IMR-90 (cell line): ENCODE results near the gene ZNF765. TPM values are rescaled to one million over a fixed set of nuclear protein-coding genes. Genes with fewer than 3 reads are reported as not detected.

Experiments
- ATAC-seq: fragments of 200-7000 bp; cut with Tn5 transposase; 2 replicates; pipeline ENCODE4 v1.9.1; 2020; ENCODE audit warnings: low read depth, mild to moderate bottlenecking, moderate library complexity
- BruUV-seq: library from RNA; stranded (reverse); fragments of 400-500 nt; replicated peaks from 2 replicates; lab custom pipeline; 2021; lab: Mats Ljungman, UMichigan
- CTCF ChIA-PET: fragments of 300-600 bp; formaldehyde crosslinking; extraction: SDS; loops from one replicate; lab custom pipeline; 2021; ENCODE audit warnings: antibody characterized with exemption; lab: Yijun Ruan, JAX
- POLR2A ChIA-PET: fragments of 300-600 bp; sonication (Branson Sonifier 250); formaldehyde crosslinking; loops from one replicate; lab custom pipeline; 2022; ENCODE audit warnings: antibody characterized with exemption; ENCODE audit not compliant: unreplicated experiment; lab: Charles Lee
- DNase-seq: peaks from one replicate; pipeline ENCODE4 v3.0.0; 2013
- H2AFZ ChIP-seq: replicated peaks from 2 replicates; pipeline ENCODE3; 2013; ENCODE audit warnings: low read length, mild to moderate bottlenecking; ENCODE audit not compliant: poor library complexity
- H2AK5ac ChIP-seq: 2 replicates; pipeline ENCODE4 v1.6.1; 2013; ENCODE audit warnings: low read depth, low read length, inconsistent platforms
- H2AK9ac ChIP-seq: replicated peaks from 2 replicates; pipeline ENCODE3; 2013; ENCODE audit warnings: mild to moderate bottlenecking, low read depth, low read length, moderate library complexity; ENCODE audit not compliant: poor library complexity
- H2BK120ac ChIP-seq: 2 replicates; pipeline ENCODE4 v1.6.1; 2013; ENCODE audit warnings: low read depth, low read length, inconsistent platforms
- H2BK15ac ChIP-seq: 3 replicates; pipeline ENCODE4 v1.6.1; 2013; ENCODE audit warnings: low read depth, low read length, inconsistent platforms
- H2BK20ac ChIP-seq: 2 replicates; pipeline ENCODE4 v1.6.1; 2013; ENCODE audit warnings: low read depth, mild to moderate bottlenecking, inconsistent platforms, low read length, moderate library complexity
- H2BK5ac ChIP-seq: 2 replicates; pipeline ENCODE4 v1.6.1; 2013; ENCODE audit warnings: mild to moderate bottlenecking, low read depth, low read length, inconsistent platforms; ENCODE audit not compliant: poor library complexity, severe bottlenecking
- H3K14ac ChIP-seq: replicated peaks from 2 replicates; pipeline ENCODE4 v1.6.1; 2013; ENCODE audit warnings: low read depth, low read length, inconsistent platforms
- H3K18ac ChIP-seq: 2 replicates; pipeline ENCODE4 v1.6.1; 2013; ENCODE audit warnings: low read depth, low read length, control low read depth
- H3K23ac ChIP-seq: 2 replicates; pipeline ENCODE4 v1.6.1; 2013; ENCODE audit warnings: low read depth, low read length, inconsistent platforms
- H3K27ac ChIP-seq: 2 replicates; pipeline ENCODE4 v1.5.1; 2013; ENCODE audit warnings: mild to moderate bottlenecking, control low read depth, low read length; ENCODE audit not compliant: insufficient read depth
- H3K27me3 ChIP-seq: 2 replicates; pipeline ENCODE4 v1.6.1; 2013; ENCODE audit warnings: low read length; ENCODE audit not compliant: control insufficient read depth, insufficient read depth
- H3K36me3 ChIP-seq: 2 replicates; pipeline ENCODE4 v1.6.1; 2013; ENCODE audit warnings: low read length, mixed read lengths; ENCODE audit not compliant: control insufficient read depth, insufficient read depth
- H3K4ac ChIP-seq: 2 replicates; pipeline ENCODE4 v1.6.1; 2013; ENCODE audit warnings: low read depth, low read length, inconsistent platforms
- H3K4me1 ChIP-seq: 2 replicates; pipeline ENCODE4 v1.6.1; 2013; ENCODE audit warnings: low read length, mixed read lengths; ENCODE audit not compliant: control insufficient read depth, insufficient read depth
- H3K4me2 ChIP-seq: 2 replicates; pipeline ENCODE4 v1.6.1; 2013; ENCODE audit warnings: low read depth, mild to moderate bottlenecking, control low read depth, low read length, moderate library complexity
- H3K4me3 ChIP-seq: 2 replicates; pipeline ENCODE4 v1.5.1; 2013; ENCODE audit warnings: low read depth, mild to moderate bottlenecking, control low read depth, low read length, moderate library complexity; ENCODE audit not compliant: insufficient read depth
- H3K56ac ChIP-seq: 2 replicates; pipeline ENCODE4 v1.6.1; 2013; ENCODE audit warnings: low read length, inconsistent platforms; ENCODE audit not compliant: insufficient read depth; ENCODE audit errors: extremely low read depth
- H3K79me1 ChIP-seq, 2 experiments: 2 replicates each; pipeline ENCODE4 v1.6.1; 2013; ENCODE audit warnings: low read length in 2 of 2, inconsistent platforms in 1 of 2, low read depth in 1 of 2
- H3K9ac ChIP-seq: 2 replicates; pipeline ENCODE4 v1.6.1; 2013; ENCODE audit warnings: low read depth, low read length, control low read depth
- H3K9me1 ChIP-seq: 2 replicates; pipeline ENCODE4 v1.6.1; 2013; ENCODE audit warnings: low read length, inconsistent platforms; ENCODE audit not compliant: insufficient read depth
- H3K9me3 ChIP-seq: 2 replicates; pipeline ENCODE4 v1.6.1; 2013; ENCODE audit warnings: low read length; ENCODE audit not compliant: control insufficient read depth, insufficient read depth
- H4K20me1 ChIP-seq: 2 replicates; pipeline ENCODE4 v1.6.1; 2013; ENCODE audit warnings: low read length, inconsistent platforms; ENCODE audit not compliant: insufficient read depth
- H4K5ac ChIP-seq: 2 replicates; pipeline ENCODE4 v1.6.1; 2013; ENCODE audit warnings: mild to moderate bottlenecking, low read depth, low read length, control low read depth
- H4K8ac ChIP-seq, 2 experiments: 2 replicates each; pipeline ENCODE4 v1.6.1; 2013; ENCODE audit warnings: low read depth in 2 of 2, low read length in 2 of 2, control low read depth in 1 of 2, inconsistent platforms in 1 of 2
- H4K91ac ChIP-seq: 2 replicates; pipeline ENCODE4 v1.6.1; 2013; ENCODE audit warnings: low read depth, low read length, inconsistent platforms; ENCODE audit not compliant: insufficient read depth
- CEBPB ChIP-seq: IDR thresholded peaks from 2 replicates; pipeline ENCODE4 v1.6.1; 2012; ENCODE audit warnings: low read depth, low read length, improper control_type of control experiment
- CHD1 ChIP-seq: IDR thresholded peaks from 2 replicates; pipeline ENCODE4 v1.6.1; 2012; ENCODE audit warnings: low read depth, low read length, improper control_type of control experiment
- MAFK ChIP-seq: IDR thresholded peaks from 2 replicates; pipeline ENCODE4 v1.6.1; 2012; ENCODE audit warnings: low read depth, low read length, improper control_type of control experiment
- MAZ ChIP-seq: IDR thresholded peaks from 2 replicates; pipeline ENCODE4 v1.6.1; 2012; ENCODE audit warnings: low read depth, mild to moderate bottlenecking, low read length, improper control_type of control experiment, moderate library complexity, borderline replicate concordance
- MXI1 ChIP-seq: IDR thresholded peaks from 2 replicates; pipeline ENCODE4 v1.6.1; 2012; ENCODE audit warnings: low read depth, mild to moderate bottlenecking, low read length, moderate library complexity, borderline replicate concordance
- RAD21 ChIP-seq: IDR thresholded peaks from 2 replicates; pipeline ENCODE4 v1.6.1; 2012; ENCODE audit warnings: low read length, improper control_type of control experiment
- WGBS, 2 experiments: methylation state at CpG; one replicate each; pipeline versions ENCODE4 v1.1.5 to v1.1.7; 2013; ENCODE audit warnings: missing lambda C conversion rate in 2 of 2; ENCODE audit not compliant: insufficient read length in 1 of 2; ENCODE audit errors: extremely low coverage in 2 of 2; 5-methylcytosine and 5-hydroxymethylcytosine counted together
- dilution Hi-C: fragments of 300-500 bp; cut with HindIII; formaldehyde crosslinking; loops from one replicate; pipeline ENCODE4 v1.14.3; 2018; ENCODE audit warnings: low sequenced_read_pairs; ENCODE audit not compliant: unreplicated experiment
- in situ Hi-C: fragments of 300-500 bp; cut with MboI; formaldehyde crosslinking; loops from 3 replicates; pipeline ENCODE4 v1.14.3; 2019; ENCODE audit warnings: low sequenced_read_pairs, inconsistent platforms, mixed read lengths
- intact Hi-C: fragments of 100-400 bp; cut with micrococcal nuclease; formaldehyde crosslinking; loops from 2 replicates; pipeline ENCODE4 v1.10.0; 2022
- polyA plus RNA-seq, 3 experiments: library from polyadenylated mRNA; depleted of rRNA; stranded (reverse); fragments of >200 nt; gene quantifications; 2 replicates each; pipeline ENCODE4 v1.2.3, GENCODE V29; 2012; ENCODE audit warnings: low replicate concordance in 1 of 3
- total RNA-seq: library from RNA; depleted of rRNA; stranded (reverse); fragments of >200 nt; gene quantifications from 2 replicates; pipeline ENCODE4 v1.2.3, GENCODE V29; 2012
- TF ChIP-seq, protein P1 (sequence below): fragments of 150-350 bp; IDR thresholded peaks from 2 replicates; pipeline ENCODE4 v1.6.1; 2016; ENCODE audit warnings: low read depth, mild to moderate bottlenecking, low read length, moderate library complexity, borderline replicate concordance

Gene ZNF765
- total and polyA plus RNA-seq, 2 of the 4 experiments (the other 2 are of a cell fraction): 2.3 to 18.1 TPM

DNA sequence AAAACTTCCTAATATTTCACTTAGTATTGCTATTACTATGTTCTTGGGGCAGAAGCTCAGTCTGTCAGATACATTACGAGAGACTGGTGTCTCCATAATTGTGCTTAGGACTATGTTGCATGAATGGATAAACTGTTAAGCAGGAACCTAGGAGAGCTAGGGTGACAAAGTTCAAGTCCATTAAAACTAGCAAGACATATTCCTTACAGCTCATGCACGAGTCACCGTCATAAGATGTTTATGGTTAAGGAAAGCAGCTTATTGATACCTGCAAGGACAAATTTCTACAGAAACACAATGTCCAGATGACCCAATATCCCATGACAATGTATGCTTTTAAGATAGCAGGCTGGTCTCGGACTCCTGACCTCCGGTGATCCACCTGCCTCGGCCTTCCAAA is 66.9 kb downstream of the ZNF765 start:
- POLR2A ChIA-PET: no interaction called here
- in situ Hi-C loops: no loop called here
- H3K9ac ChIP-seq: no peak overlapping the region
- no peak overlapping the region for H4K8ac ChIP-seq
- 0 out of 2 replicates have a peak, but pooled peaks cover 2% of the 10 kb centered on the region for H3K36me3 ChIP-seq
- no peaks in the 10 kb centered on the region for H3K27me3 ChIP-seq
- H4K20me1 ChIP-seq: no peaks in the 10 kb centered on the region
- no peak overlapping the region for H3K56ac ChIP-seq
- no peaks in the 10 kb centered on the region for H3K79me1 ChIP-seq
- intact Hi-C loops: no loop called here
- BruUV-seq: no TSS peak
- ATAC-seq (no peak), DNase-seq (peak; percentile 3)
- no peak overlapping the region for H2AK9ac ChIP-seq
- H2BK5ac ChIP-seq: no peak overlapping the region
- H2AK5ac ChIP-seq: no peak overlapping the region
- no peaks in the 10 kb centered on the region for H3K4me1 ChIP-seq
- H3K27ac ChIP-seq: no peak overlapping the region
- no CpG with 5 or more reads among the region's 6 CpGs for WGBS, 2 experiments
- H4K5ac ChIP-seq: no peak overlapping the region
- dilution Hi-C loops: no loop called here
- TF ChIP-seq CHD1: no peak
- TF ChIP-seq, protein P1, sequence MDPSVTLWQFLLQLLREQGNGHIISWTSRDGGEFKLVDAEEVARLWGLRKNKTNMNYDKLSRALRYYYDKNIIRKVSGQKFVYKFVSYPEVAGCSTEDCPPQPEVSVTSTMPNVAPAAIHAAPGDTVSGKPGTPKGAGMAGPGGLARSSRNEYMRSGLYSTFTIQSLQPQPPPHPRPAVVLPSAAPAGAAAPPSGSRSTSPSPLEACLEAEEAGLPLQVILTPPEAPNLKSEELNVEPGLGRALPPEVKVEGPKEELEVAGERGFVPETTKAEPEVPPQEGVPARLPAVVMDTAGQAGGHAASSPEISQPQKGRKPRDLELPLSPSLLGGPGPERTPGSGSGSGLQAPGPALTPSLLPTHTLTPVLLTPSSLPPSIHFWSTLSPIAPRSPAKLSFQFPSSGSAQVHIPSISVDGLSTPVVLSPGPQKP: no peak
- no peak for TF ChIP-seq MXI1
- TF ChIP-seq RAD21: no peak
- TF ChIP-seq MAZ: no peak
- no peak for TF ChIP-seq MAFK
- no peak for TF ChIP-seq CEBPB
- CTCF ChIA-PET: no interaction called here
- H3K18ac ChIP-seq: no peak overlapping the region
- H2AFZ ChIP-seq: no peak overlapping the region
- no peak overlapping the region for H3K14ac ChIP-seq
- H3K4me3 ChIP-seq: no peak overlapping the region
- H2BK120ac ChIP-seq: no peak overlapping the region
- H3K23ac ChIP-seq: no peak overlapping the region
- H2BK20ac ChIP-seq: no peak overlapping the region
- no peak overlapping the region for H2BK15ac ChIP-seq
- peaks cover 17% of the 10 kb centered on the region for H3K9me3 ChIP-seq
- no peaks in the 10 kb centered on the region for H3K9me1 ChIP-seq
- no peak overlapping the region for H3K4ac ChIP-seq
- no peak overlapping the region for H4K91ac ChIP-seq
- H3K4me2 ChIP-seq: no peak overlapping the region
